Thoracic aorta (tissue), 2 donors: ENCODE results near the gene TRIO. TPM values are rescaled to one million over a fixed set of nuclear protein-coding genes. Genes with fewer than 3 reads are reported as not detected.

ENCODE experiments used
- ATAC-seq: fragments of 150-250 bp; one replicate; pipeline ENCODE4 v1.8.0; 2017; ENCODE audit warnings: low read depth; ENCODE audit not compliant: insufficient number of reproducible peaks, low FRiP score
- DNase-seq: peaks from one replicate; pipeline ENCODE4 v3.0.0-alpha.2; 2020; ENCODE audit warnings: low spot score
- H3K27ac ChIP-seq, 2 donors: fragments of 200-600 bp; sonication (generic); 1 replicate in 1 of 2; 2 replicates in 1 of 2; pipeline ENCODE4 v1.5.1; 2016; ENCODE audit warnings: mild to moderate bottlenecking in 2 of 2, moderate library complexity in 2 of 2
- H3K27me3 ChIP-seq: fragments of 200-600 bp; sonication (generic); replicated peaks from 2 replicates; pipeline ENCODE4 v1.6.0; 2016; ENCODE audit warnings: mild to moderate bottlenecking; ENCODE audit not compliant: insufficient read depth
- H3K36me3 ChIP-seq: fragments of 200-600 bp; sonication (generic); one replicate; pipeline ENCODE4 v1.5.1; 2016
- H3K4me1 ChIP-seq, 2 donors: fragments of 200-600 bp; sonication (generic); 1 replicate in 1 of 2; 2 replicates in 1 of 2; pipeline versions ENCODE4 v1.5.1 to v1.6.0; 2016; ENCODE audit warnings: low read depth in 2 of 2, mild to moderate bottlenecking in 1 of 2; ENCODE audit not compliant: control insufficient read depth in 1 of 2
- H3K4me3 ChIP-seq: fragments of 200-600 bp; sonication (generic); 2 replicates; pipeline ENCODE4 v1.5.1; 2016; ENCODE audit warnings: mild to moderate bottlenecking
- H3K9me3 ChIP-seq: fragments of 200-600 bp; sonication (generic); 2 replicates; pipeline ENCODE4 v1.5.1; 2016
- total RNA-seq, 2 donors: library from RNA; depleted of rRNA; stranded (reverse); fragments of >200 nt; gene quantifications; one replicate each; pipeline versions ENCODE4 v1.1.0 to v1.2.3, GENCODE V29; 2016
- TF ChIP-seq, protein P1 (sequence below): fragments of 200-600 bp; sonication (generic); IDR thresholded peaks from one replicate; pipeline ENCODE4 v1.5.1; 2019; ENCODE audit warnings: antibody characterized with exemption

TRIO gene
- total RNA-seq, 2 donors from 2014 or later: 219 to 300 TPM

DNA sequence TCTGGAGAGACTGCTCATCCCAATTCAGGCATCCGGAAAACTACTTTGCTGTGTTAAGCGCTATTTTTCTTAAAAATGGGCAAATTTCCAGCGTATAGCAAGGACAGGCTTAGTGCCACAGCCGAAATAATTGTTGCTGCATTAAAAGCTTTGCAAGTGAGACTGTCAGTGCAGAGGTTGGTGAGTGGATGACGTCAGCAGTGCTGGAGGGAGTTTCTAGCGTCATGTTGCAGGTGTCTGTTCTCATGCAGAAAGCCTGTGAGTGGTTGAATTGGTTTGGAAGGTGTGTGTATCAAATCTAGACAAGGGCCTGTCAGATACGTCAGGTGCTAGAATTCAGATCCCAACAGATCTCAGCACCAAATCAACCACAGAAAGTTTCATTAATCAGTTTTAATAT, 204.4 kb downstream of the TRIO start:
- Histone ChIP-seq H3K27ac (no peak overlapping the region), H3K27me3 (no peaks in the 10 kb centered on the region), H3K9me3 (no peaks in the 10 kb centered on the region), H3K4me3 (no peak overlapping the region), H3K4me1 (peaks cover 6 to 28% of the 10 kb centered on the region in 2 donors), H3K36me3 (no peaks in the 10 kb centered on the region)
- TF ChIP-seq, protein P1, sequence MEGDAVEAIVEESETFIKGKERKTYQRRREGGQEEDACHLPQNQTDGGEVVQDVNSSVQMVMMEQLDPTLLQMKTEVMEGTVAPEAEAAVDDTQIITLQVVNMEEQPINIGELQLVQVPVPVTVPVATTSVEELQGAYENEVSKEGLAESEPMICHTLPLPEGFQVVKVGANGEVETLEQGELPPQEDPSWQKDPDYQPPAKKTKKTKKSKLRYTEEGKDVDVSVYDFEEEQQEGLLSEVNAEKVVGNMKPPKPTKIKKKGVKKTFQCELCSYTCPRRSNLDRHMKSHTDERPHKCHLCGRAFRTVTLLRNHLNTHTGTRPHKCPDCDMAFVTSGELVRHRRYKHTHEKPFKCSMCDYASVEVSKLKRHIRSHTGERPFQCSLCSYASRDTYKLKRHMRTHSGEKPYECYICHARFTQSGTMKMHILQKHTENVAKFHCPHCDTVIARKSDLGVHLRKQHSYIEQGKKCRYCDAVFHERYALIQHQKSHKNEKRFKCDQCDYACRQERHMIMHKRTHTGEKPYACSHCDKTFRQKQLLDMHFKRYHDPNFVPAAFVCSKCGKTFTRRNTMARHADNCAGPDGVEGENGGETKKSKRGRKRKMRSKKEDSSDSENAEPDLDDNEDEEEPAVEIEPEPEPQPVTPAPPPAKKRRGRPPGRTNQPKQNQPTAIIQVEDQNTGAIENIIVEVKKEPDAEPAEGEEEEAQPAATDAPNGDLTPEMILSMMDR: no peak
- DNase-seq (no peak), ATAC-seq (no peak)

DNA sequence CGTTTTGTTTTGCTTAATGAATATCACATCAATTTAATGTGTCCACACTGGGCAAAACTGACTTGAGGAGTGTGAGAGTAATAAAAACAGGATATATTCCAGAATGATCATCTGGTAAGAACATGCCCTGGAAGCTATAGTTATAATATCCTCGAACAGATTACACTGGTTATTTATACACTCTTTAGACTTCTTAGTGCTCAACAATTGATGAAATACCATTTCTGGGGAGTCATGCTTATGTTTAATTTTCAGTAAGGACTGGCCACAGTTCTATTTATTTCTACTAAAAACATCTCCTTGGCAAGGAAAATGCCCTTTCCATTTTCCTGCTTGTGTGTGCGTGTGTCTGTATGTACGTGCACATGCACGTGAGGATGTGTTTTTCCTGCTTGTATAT, 205.0 kb downstream of the TRIO start:
- TF ChIP-seq, protein P1: no peak
- H3K4me1 ChIP-seq: peaks cover 3 to 22% of the 10 kb centered on the region in 2 donors
- H3K9me3 ChIP-seq: no peaks in the 10 kb centered on the region
- no peaks in the 10 kb centered on the region for H3K36me3 ChIP-seq
- no peak overlapping the region for H3K27ac ChIP-seq
- no peak overlapping the region for H3K4me3 ChIP-seq
- ATAC-seq: no peak
- DNase-seq: no peak
- H3K27me3 ChIP-seq: no peaks in the 10 kb centered on the region

DNA sequence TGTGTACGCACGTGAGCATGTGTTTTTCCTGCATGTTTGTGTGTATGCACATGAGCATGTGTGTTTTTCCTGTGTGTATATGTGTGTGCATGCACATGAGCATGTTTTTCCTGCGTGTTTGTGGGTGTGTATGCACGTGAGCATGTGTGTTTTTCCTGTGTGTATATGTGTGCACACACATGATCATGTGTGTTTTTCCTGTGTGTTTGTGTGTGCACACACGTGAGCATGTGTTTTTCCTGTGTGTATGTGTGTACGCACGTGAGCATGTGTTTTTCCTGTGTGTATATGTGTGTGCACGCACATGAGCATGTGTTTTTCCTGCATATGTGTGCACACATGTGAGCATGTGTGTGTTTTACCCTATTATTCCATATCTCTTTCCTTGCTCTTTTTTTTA, 205.9 kb downstream of the TRIO start:
- DNase-seq (no peak), ATAC-seq (no peak)
- Histone ChIP-seq H3K27ac (no peak overlapping the region), H3K4me3 (no peak overlapping the region), H3K27me3 (no peaks in the 10 kb centered on the region), H3K9me3 (no peaks in the 10 kb centered on the region), H3K4me1 (peaks cover 3 to 20% of the 10 kb centered on the region in 2 donors), H3K36me3 (no peaks in the 10 kb centered on the region)
- TF ChIP-seq, protein P1: no peak

DNA sequence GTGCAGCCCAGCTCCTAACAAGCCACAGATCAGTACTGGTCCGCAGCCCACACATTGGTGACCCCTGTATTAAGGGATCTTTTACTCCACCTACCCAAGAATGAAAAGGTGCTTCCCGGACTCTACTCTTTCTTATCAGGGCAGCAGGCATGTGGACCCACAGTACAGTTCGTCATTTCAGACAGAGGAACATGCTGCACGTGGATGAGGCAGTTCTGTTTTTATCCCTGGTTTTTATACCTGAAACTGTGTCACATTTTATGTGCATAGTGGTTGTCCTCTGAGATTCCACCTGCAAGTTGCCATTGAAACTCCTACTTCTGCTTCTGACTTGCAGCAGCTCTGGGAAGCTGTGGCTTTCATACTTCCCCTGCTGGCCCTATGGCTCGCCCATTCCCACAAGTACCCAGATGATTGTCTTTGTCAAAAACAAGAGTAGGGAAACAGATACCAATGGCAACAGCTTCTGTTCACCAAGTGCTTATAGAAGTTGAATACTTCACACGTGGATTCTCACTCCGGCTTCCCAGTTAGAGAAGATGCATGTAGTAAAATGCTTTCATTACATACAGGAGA, 208.0 kb downstream of the TRIO start:
- Histone ChIP-seq H3K36me3 (no peaks in the 10 kb centered on the region), H3K27ac (no peak overlapping the region), H3K4me1 (peaks cover 3 to 33% of the 10 kb centered on the region in 2 donors), H3K9me3 (no peaks in the 10 kb centered on the region), H3K4me3 (no peak overlapping the region), H3K27me3 (no peaks in the 10 kb centered on the region)
- no peak for DNase-seq
- no peak for ATAC-seq
- TF ChIP-seq, protein P1: no peak

DNA sequence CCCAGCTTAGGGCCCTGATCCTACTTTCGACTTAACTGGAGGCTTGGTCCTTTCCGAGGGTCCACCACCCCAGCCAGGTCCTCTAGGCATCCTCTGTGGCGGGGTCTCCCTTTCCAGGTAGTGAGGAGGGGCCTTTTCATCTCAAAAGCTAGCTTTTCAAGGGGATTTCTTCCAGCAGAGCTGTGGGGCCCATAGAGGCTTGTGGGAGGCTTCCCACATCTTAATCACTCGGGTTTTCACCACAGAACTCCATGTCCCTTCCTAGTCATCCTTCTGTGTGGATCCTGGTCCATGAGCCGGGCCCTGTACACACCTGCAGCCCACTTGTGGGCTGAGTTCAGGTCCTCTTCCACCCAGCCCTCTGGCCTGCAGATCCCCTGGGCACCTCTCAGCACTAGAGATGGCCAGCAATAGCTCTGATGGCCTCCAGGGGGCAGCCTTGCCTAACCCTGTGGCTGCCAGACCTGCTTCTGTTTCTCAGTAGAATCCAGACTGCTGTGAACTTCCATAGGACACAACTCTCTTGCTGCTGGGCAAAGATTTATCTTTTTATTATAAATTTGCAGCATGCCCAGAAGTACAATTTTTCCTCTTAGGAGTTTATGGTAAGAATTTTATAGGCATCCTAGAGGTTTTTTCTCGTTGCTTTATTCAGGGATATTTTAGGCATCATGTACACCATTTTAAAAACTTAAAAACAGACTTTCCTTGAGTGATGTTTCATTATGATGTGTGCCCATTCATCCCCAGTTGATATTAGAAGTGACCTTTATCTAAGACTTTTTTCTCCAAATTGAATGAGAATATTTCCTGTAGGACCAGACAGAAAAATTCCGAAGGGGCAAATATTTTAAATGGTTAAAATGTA, 208.9 kb downstream of the TRIO start:
- ATAC-seq (no peak), DNase-seq (no peak)
- H3K27me3 ChIP-seq: no peaks in the 10 kb centered on the region
- H3K4me3 ChIP-seq: no peak overlapping the region
- no peaks in the 10 kb centered on the region for H3K9me3 ChIP-seq
- H3K27ac ChIP-seq: no peak overlapping the region
- TF ChIP-seq, protein P1: peak; percentile 94
- H3K36me3 ChIP-seq: no peaks in the 10 kb centered on the region
- peaks cover 3 to 33% of the 10 kb centered on the region in 2 donors for H3K4me1 ChIP-seq
